ENCODE data around the gene PHF21B.

Gene PHF21B

DNA sequence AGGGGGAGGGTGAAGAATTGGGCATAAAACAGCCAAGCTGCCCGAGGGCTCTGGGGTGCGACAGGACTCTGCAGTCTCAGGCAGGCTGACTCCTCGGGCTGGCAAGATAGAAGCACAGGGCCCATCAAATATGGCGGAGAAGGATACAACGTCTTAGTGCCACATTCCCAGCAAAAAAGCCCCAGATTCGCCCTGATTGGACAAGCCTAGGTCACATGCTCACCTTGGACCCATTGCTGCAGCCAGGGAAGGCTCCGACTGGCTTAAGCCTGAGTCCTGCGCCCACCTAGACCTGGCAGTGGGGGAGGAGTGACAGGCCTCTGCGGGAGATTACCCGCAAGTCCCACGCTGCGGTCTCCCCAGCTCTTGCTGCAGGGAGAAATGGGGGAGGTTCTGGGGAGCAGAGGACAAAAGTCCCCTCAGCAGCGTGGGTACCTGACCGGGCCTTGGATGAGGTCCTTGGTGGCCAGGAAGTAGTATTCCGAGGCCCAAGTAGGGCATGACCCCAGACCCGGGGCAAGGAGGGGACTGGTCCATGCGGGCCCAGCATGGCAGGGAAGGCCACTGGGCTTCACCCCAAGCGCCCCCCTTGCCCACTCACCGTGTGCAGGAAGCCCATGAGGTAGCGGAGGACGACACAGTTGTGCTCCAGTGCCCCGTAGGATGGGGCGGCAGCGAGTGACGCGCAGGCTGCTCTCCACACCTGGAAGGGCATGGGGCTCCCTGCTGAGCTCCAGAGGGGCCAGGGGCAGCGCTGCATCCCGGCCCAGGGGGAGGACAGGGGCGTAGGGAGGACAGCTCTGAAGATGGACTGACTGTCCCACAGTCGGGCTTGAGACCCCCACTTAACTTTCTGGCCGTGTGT is 144.4 kb downstream of the PHF21B start:
- no peak for DNase-seq
- WGBS (ENCODE audit: extremely low coverage, insufficient coverage, low lambda C conversion rate) = no CpG with 5 or more reads among the region's 31 CpGs
- H3K4me1 ChIP-seq (ENCODE audit: control insufficient read depth, low read depth, low read length) = peaks cover 2% of the 10 kb centered on the region

DNA sequence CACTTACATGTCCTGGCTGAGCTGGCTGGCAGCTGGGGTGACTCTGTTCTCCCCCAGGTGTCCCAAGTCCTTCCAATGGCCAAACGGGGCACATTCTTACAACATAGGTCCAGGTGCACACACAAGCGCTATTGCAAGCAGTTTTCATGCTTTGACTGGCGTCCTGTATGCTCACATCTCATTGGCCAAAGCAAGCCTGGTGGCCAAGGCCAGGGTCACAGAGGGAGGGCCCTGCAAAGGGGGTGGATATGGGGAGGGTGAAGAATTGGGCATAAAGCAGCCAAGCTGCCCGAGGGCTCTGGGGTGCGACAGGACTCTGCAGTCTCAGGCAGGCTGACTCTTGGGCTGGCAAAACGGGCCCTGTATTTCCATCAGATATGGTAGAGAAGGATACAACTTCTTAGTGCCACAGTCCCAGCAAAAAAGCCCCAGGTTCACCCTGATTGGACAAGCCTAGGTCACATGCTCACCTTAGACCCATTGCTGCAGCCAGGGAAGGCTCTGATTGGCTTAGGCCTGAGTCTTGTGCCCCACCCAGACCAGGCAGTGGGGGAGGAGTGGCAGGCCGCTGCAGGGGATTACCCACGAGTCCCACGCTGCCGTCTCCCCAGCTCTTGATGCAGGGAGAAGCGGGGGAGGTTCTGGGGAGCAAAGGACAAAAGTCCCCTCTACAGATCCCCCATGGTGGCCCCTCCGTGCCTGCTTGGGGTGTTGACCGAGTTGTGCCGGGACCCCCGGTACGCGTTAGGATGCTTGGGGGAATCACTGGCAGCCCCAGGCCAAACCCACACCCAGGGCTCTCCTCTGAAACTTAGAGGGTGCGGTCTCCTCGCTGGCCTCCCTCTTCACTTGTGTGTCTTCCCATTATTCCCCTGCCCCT is 146.6 kb downstream of the PHF21B start:
- H4K8ac ChIP-seq (ENCODE audit: low read depth, low read length) = no peak overlapping the region
- H3K4me1 ChIP-seq (ENCODE audit: control insufficient read depth, low read depth, low read length) = no peaks in the 10 kb centered on the region
- no peak overlapping the region for H3K4me3 ChIP-seq (ENCODE audit: low read length)
- H3K36me3 ChIP-seq (ENCODE audit: control insufficient read depth, insufficient read depth, low read length) = no peaks in the 10 kb centered on the region
- peak; percentile 60 for DNase-seq
- H3K79me1 ChIP-seq (ENCODE audit: low read length) = no peaks in the 10 kb centered on the region
- H3K56ac ChIP-seq (ENCODE audit: low read length) = no peak overlapping the region
- H2BK120ac ChIP-seq (ENCODE audit: low read depth, low read length) = no peak overlapping the region
- no peak overlapping the region for H2BK5ac ChIP-seq (ENCODE audit: low read length)
- no peak overlapping the region for H3K23ac ChIP-seq (ENCODE audit: low read length)
- H3K18ac ChIP-seq (ENCODE audit: low read length) = no peak overlapping the region
- H4K5ac ChIP-seq (ENCODE audit: low read length) = no peak overlapping the region
- no peaks in the 10 kb centered on the region for H3K27me3 ChIP-seq (ENCODE audit: insufficient read depth, low read length, poor library complexity)
- H3K9ac ChIP-seq (ENCODE audit: low read length) = no peak overlapping the region
- H3K4me2 ChIP-seq (ENCODE audit: low read length) = no peak overlapping the region
- WGBS (ENCODE audit: extremely low coverage, insufficient coverage, low lambda C conversion rate) = no CpG with 5 or more reads among the region's 19 CpGs
- no peaks in the 10 kb centered on the region for H3K79me2 ChIP-seq (ENCODE audit: control insufficient read depth, insufficient read depth, low read length)
- no peak overlapping the region for H2BK15ac ChIP-seq (replicated peaks; ENCODE audit: low read depth)
- no peak overlapping the region for H3K27ac ChIP-seq (ENCODE audit: low read depth, low read length)
- no peak overlapping the region for H2AK5ac ChIP-seq (ENCODE audit: low read length)
- H3K4ac ChIP-seq (ENCODE audit: low read depth, low read length) = no peak overlapping the region

More for the DNA sequence above, 144.4 kb downstream of the PHF21B start:
- H4K5ac ChIP-seq (ENCODE audit: low read length) = no peak overlapping the region
- no peak overlapping the region for H3K56ac ChIP-seq (ENCODE audit: low read length)
- H3K27ac ChIP-seq (ENCODE audit: low read depth, low read length) = no peak overlapping the region
- no peak overlapping the region for H3K4me3 ChIP-seq (ENCODE audit: low read length)
- H3K79me2 ChIP-seq (ENCODE audit: control insufficient read depth, insufficient read depth, low read length) = no peaks in the 10 kb centered on the region
- H3K9ac ChIP-seq (ENCODE audit: low read length) = no peak overlapping the region
- no peak overlapping the region for H2BK15ac ChIP-seq (replicated peaks; ENCODE audit: low read depth)
- no peak overlapping the region for H2BK120ac ChIP-seq (ENCODE audit: low read depth, low read length)
- H3K36me3 ChIP-seq (ENCODE audit: control insufficient read depth, insufficient read depth, low read length) = no peaks in the 10 kb centered on the region
- H3K23ac ChIP-seq (ENCODE audit: low read length) = no peak overlapping the region
- H2AK5ac ChIP-seq (ENCODE audit: low read length) = no peak overlapping the region
- H3K27me3 ChIP-seq (ENCODE audit: insufficient read depth, low read length, poor library complexity) = no peaks in the 10 kb centered on the region
- H2BK5ac ChIP-seq (ENCODE audit: low read length) = no peak overlapping the region
- no peak overlapping the region for H3K4ac ChIP-seq (ENCODE audit: low read depth, low read length)
- H3K79me1 ChIP-seq (ENCODE audit: low read length) = no peaks in the 10 kb centered on the region
- H4K8ac ChIP-seq (ENCODE audit: low read depth, low read length) = no peak overlapping the region
- no peak overlapping the region for H3K4me2 ChIP-seq (ENCODE audit: low read length)
- no peak overlapping the region for H3K18ac ChIP-seq (ENCODE audit: low read length)

DNA sequence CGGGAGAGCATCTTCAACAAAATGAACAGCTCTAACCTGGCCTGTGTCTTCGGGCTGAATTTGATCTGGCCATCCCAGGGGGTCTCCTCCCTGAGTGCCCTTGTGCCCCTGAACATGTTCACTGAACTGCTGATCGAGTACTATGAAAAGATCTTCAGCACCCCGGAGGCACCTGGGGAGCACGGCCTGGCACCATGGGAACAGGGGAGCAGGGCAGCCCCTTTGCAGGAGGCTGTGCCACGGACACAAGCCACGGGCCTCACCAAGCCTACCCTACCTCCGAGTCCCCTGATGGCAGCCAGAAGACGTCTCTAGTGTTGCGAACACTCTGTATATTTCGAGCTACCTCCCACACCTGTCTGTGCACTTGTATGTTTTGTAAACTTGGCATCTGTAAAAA is 147.5 kb downstream of the PHF21B start:
- Histone ChIP-seq H3K4me1 (ENCODE audit: control insufficient read depth, low read depth, low read length) (no peaks in the 10 kb centered on the region), H3K18ac (ENCODE audit: low read length) (no peak overlapping the region), H3K56ac (ENCODE audit: low read length) (no peak overlapping the region), H2BK15ac (replicated peaks; ENCODE audit: low read depth) (no peak overlapping the region), H3K23ac (ENCODE audit: low read length) (no peak overlapping the region), H3K9ac (ENCODE audit: low read length) (no peak overlapping the region), H3K36me3 (ENCODE audit: control insufficient read depth, insufficient read depth, low read length) (no peaks in the 10 kb centered on the region), H3K79me2 (ENCODE audit: control insufficient read depth, insufficient read depth, low read length) (no peaks in the 10 kb centered on the region), H3K4me3 (ENCODE audit: low read length) (no peak overlapping the region), H3K27me3 (ENCODE audit: insufficient read depth, low read length, poor library complexity) (no peaks in the 10 kb centered on the region), H3K27ac (ENCODE audit: low read depth, low read length) (no peak overlapping the region), H2AK5ac (ENCODE audit: low read length) (no peak overlapping the region), H3K4me2 (ENCODE audit: low read length) (no peak overlapping the region), H3K79me1 (ENCODE audit: low read length) (no peaks in the 10 kb centered on the region), H3K4ac (ENCODE audit: low read depth, low read length) (no peak overlapping the region), H4K5ac (ENCODE audit: low read length) (no peak overlapping the region), H2BK120ac (ENCODE audit: low read depth, low read length) (no peak overlapping the region), H4K8ac (ENCODE audit: low read depth, low read length) (no peak overlapping the region), H2BK5ac (ENCODE audit: low read length) (no peak overlapping the region)
- no peak for DNase-seq
- WGBS (ENCODE audit: extremely low coverage, insufficient coverage, low lambda C conversion rate) = no CpG with 5 or more reads among the region's 11 CpGs

DNA sequence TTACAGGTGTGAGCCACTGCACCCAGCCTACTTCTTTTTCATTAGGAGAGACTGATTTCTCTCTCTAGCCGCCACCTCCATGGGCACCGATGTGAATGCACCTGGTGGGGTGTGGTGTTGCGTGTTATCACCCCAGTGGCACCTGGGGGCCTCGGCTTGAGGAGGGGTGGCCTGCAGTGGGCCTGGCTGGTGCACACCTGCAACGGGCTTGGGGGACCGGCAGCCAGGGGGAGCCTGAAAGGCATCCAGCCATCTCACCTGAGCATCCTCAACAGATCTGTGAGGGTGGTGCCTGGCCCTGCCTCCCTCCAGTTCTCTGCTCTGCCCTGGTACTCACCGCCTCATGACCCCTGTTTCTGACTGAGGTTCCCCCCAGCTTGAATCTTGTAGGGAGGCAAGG is 148.6 kb downstream of the PHF21B start:
- H3K4me3 ChIP-seq (ENCODE audit: low read length) = no peak overlapping the region
- WGBS (ENCODE audit: extremely low coverage, insufficient coverage, low lambda C conversion rate) = no CpG with 5 or more reads among the region's 7 CpGs
- H3K79me2 ChIP-seq (ENCODE audit: control insufficient read depth, insufficient read depth, low read length) = no peaks in the 10 kb centered on the region
- no peak overlapping the region for H3K9ac ChIP-seq (ENCODE audit: low read length)
- H3K56ac ChIP-seq (ENCODE audit: low read length) = no peak overlapping the region
- H2AK5ac ChIP-seq (ENCODE audit: low read length) = no peak overlapping the region
- H3K23ac ChIP-seq (ENCODE audit: low read length) = no peak overlapping the region
- DNase-seq = no peak
- H2BK5ac ChIP-seq (ENCODE audit: low read length) = no peak overlapping the region
- no peaks in the 10 kb centered on the region for H3K36me3 ChIP-seq (ENCODE audit: control insufficient read depth, insufficient read depth, low read length)
- H3K27me3 ChIP-seq (ENCODE audit: insufficient read depth, low read length, poor library complexity) = no peaks in the 10 kb centered on the region
- H3K4ac ChIP-seq (ENCODE audit: low read depth, low read length) = no peak overlapping the region
- H3K4me1 ChIP-seq (ENCODE audit: control insufficient read depth, low read depth, low read length) = no peaks in the 10 kb centered on the region
- H3K18ac ChIP-seq (ENCODE audit: low read length) = no peak overlapping the region
- H2BK15ac ChIP-seq (replicated peaks; ENCODE audit: low read depth) = no peak overlapping the region
- H2BK120ac ChIP-seq (ENCODE audit: low read depth, low read length) = no peak overlapping the region
- no peak overlapping the region for H4K5ac ChIP-seq (ENCODE audit: low read length)
- H3K4me2 ChIP-seq (ENCODE audit: low read length) = no peak overlapping the region
- no peak overlapping the region for H4K8ac ChIP-seq (ENCODE audit: low read depth, low read length)
- no peaks in the 10 kb centered on the region for H3K79me1 ChIP-seq (ENCODE audit: low read length)
- no peak overlapping the region for H3K27ac ChIP-seq (ENCODE audit: low read depth, low read length)

DNA sequence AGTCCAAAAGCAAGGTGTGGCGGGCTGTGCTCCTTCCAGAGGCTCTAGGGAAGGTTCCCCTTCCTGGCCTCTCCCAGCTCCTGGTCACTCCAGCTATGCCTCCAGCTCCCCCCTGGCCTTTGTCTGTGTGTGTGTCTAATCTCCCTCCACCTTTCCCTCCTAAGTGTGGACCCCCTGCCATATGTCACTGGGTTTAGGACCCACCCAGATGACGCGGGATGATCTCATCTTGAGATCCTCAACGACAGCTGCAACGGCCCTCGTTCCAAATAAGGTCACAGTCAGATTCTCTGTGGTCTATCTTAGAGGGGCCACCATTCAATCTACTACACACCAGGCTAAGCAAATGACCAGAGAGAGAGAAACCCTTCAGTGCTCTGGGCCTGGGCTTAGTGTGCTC is 149.5 kb downstream of the PHF21B start:
- Histone ChIP-seq H3K36me3 (ENCODE audit: control insufficient read depth, insufficient read depth, low read length) (no peaks in the 10 kb centered on the region), H4K8ac (ENCODE audit: low read depth, low read length) (no peak overlapping the region), H3K27ac (ENCODE audit: low read depth, low read length) (no peak overlapping the region), H2BK15ac (replicated peaks; ENCODE audit: low read depth) (no peak overlapping the region), H2BK5ac (ENCODE audit: low read length) (no peak overlapping the region), H3K4me3 (ENCODE audit: low read length) (no peak overlapping the region), H3K4ac (ENCODE audit: low read depth, low read length) (no peak overlapping the region), H3K56ac (ENCODE audit: low read length) (no peak overlapping the region), H3K4me1 (ENCODE audit: control insufficient read depth, low read depth, low read length) (no peaks in the 10 kb centered on the region), H3K79me2 (ENCODE audit: control insufficient read depth, insufficient read depth, low read length) (no peaks in the 10 kb centered on the region), H3K9ac (ENCODE audit: low read length) (no peak overlapping the region), H3K18ac (ENCODE audit: low read length) (no peak overlapping the region), H3K79me1 (ENCODE audit: low read length) (no peaks in the 10 kb centered on the region), H4K5ac (ENCODE audit: low read length) (no peak overlapping the region), H3K4me2 (ENCODE audit: low read length) (no peak overlapping the region), H2AK5ac (ENCODE audit: low read length) (no peak overlapping the region), H3K27me3 (ENCODE audit: insufficient read depth, low read length, poor library complexity) (no peaks in the 10 kb centered on the region), H3K23ac (ENCODE audit: low read length) (no peak overlapping the region), H2BK120ac (ENCODE audit: low read depth, low read length) (no peak overlapping the region)
- DNase-seq = no peak
- WGBS (ENCODE audit: extremely low coverage, insufficient coverage, low lambda C conversion rate) = no CpG with 5 or more reads among the region's 6 CpGs
